GM21576 (cell line): ENCODE data around the gene URM1.
"Not testable (repeated sequence)": the region's sequence is repeated elsewhere in the genome, so short reads cannot be mapped to it uniquely, and the experiment has no call there.

Experiments used
- ATAC-seq: cut with Tn5 transposase; IDR thresholded peaks from one replicate; pipeline ENCODE4 v1.9.1; 2021; ENCODE audit warnings: mild to moderate bottlenecking, moderate library complexity; ENCODE audit not compliant: unreplicated experiment

Gene URM1

DNA sequence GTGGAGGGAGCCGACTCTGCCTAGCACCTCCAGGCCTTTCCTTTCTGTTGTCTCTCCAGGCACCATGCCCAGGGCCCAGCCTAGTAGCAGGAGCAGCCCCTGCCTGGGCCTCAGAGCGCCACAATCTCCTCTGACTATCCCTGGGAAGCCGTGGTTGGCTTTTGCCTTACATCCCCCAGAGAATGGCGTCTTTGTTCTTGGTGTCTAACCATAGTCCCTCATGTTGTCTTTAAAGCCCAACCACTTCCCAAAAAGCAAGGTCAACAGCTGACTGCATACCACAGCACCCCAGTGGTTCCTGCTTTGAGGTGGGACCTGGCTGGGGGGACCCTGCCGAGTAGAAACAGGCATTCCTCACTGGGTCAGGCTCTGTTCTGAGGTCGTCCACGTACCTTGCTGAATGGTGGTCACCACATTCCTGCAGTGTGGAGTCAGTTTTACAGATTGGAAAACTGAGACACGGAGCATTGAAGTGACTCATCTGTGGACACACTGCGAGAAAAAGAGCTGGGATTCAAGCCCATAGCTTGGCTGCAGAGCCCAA, 35.7 kb downstream of the URM1 start:
- no peak for ATAC-seq

DNA sequence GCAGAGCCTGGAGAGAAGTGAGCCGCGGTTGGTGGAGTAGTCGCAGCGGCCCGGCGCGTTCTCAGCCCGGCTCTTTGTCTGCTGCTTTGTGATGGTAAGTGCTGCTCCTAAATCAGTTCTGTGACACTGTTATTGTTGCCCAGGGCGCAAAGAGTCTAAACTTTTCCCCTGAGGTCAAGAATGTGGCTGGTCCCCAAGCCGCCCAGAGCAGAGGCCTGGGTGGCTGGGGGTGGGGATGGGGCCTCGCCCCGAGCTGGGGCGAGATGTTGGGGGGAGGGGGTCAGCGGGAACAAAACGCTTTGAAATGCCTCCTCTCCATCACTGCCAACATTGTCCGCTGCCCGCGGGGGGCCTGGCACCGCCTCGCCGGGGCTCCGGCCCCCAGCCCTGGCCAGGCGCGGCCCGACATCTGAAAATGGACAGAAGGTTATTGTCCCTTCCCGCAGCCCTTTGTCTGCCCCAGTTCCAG, 37.8 kb downstream of the URM1 start:
- ATAC-seq, result no peak

DNA sequence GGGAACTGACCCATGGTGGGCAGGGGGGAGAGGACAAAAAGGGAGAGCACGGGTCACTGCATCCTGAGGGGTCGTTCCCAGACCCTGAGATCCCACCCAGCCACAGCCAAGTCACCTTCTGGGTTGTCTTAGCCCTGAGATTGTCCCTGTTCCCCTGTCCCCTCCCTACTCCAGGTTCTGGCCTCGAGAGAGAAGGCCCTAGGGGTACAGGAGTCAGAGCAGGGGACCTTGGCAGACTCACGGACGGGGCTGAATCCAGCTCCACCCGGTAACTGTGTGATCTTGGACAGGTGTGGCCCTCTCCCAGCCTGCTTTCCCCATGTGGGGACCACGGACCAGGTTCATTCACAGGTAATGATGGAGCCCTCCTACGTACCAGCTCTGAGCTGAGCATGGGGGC, 38.3 kb downstream of the URM1 start:
- ATAC-seq, result no peak

DNA sequence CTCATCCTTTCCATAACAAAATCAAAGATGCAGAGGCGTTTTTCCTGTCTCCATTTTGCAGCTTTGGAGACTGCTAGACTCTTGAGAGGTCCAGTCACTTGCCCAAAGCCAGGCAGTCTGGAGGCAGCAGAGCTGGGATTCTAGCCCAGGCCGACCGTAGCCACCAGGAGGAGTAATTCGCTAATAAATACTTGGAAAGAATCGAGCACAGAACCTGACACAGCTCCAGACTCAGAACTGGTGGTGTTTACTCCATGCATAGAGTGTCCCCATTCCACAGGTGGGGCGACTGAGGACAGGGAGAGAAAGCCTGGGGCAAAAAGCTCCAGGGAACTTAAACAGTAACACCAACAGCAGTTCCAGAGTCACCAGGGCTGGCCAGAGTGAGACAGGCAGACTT, 38.8 kb downstream of the URM1 start:
- no peak for ATAC-seq

DNA sequence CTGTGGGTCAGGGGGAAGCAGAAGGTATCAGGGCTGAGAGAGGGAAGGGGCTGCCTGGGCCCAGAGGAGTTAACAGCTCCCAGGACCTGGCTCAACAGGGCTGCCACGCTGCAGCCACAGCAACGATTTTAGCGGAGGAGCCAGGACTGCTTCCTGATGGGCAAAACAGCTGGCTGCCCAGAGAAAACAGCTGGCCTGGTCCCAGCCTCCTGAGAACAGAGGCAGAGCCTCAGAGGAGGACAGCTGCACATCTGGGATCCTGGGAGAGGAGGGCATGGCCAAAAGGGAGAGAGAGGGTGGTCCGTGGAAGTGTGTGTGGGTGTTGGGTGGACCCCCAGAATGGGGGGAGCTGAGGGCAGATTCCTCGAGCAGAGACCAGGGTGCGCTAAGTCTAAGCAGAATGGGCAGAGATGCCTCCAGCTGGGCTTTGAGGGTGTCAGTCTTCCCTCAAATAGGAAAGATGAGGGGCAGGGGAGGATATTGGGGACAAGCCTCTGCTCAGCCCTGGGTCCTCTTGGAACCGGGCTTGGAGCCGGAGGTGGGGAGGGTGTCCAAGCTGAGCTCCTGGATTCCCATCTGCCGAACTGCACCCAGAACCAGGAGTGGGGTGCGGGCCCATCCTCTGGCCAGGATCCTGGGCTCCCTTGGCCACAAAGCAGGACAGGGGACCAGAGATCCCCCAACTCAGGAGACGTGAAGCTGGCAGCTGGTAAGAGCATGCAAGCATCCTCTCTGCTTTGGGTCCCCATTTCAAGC, 40.4 kb downstream of the URM1 start:
- no peak for ATAC-seq

DNA sequence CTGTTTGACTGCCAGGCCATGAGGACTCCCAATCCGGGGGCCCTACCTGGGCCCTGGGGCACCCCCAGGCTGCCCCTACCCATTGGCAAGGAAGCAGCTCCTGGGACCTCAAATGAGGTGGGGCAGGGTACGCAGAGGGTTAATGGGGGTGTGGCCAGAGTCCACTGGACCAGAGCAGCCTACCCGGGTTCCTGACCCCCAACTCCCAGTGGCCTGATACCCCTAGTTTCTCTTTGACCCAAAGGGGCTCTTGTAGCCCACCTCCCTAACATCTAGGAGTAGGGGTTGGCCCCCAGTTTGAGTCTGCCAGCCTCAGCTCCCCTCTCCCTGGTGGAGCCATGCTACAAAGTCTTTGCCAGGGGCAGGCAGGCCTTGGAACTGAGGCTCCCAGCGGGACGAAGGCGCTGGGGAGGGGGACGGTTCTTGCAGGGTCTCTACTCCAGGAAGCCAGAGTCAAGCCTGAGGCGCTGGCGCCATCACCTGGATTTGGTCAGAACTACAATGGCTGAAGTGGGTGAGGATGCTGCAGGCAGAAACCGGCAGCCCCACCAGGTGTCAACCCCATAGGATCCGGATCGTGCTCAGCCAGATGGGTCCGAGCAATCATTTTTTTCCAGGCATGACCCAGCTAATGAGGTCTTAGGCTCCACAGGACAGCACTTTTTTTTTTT, 41.1 kb downstream of the URM1 start:
- ATAC-seq, result no peak

DNA sequence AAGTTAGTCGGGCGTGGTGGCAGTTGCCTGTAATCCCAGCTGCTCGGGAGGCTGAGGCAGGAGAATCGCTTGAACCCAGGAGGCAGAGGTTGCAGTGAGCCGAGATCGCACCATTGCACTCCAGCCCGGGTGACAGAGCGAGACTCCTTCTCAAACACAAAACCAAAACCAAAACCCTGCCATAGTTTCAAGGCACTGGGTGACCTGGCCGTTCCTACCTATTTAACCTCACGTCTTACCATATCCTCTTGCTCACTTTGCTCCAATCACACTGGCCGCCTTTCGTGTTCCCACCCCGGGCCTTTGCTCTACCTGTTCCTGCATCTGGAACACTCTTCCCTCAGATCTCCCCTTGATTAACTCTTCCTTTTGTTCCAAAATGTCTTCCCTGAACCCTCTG, 42.6 kb downstream of the URM1 start:
- ATAC-seq, result not testable (repeated sequence)

DNA sequence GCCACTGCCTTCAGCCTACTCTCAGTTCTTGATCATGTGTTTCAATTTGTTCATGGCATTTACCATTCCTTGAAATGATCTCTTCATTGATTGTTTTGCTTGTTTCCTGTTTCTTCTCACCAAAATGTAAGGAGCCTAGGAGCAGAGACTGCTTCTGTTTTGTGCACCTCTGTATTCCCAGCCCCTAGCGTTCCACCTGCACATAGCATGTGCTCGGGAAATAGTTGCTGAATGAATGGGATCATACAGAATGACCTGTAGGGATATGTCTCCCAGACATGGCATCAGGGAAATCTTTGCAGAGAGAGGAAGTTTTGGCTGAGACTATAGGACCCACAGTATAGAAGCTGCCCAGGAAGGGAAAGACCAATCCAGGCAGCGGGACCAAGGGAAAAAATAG, 43.3 kb downstream of the URM1 start:
- ATAC-seq, result no peak

DNA sequence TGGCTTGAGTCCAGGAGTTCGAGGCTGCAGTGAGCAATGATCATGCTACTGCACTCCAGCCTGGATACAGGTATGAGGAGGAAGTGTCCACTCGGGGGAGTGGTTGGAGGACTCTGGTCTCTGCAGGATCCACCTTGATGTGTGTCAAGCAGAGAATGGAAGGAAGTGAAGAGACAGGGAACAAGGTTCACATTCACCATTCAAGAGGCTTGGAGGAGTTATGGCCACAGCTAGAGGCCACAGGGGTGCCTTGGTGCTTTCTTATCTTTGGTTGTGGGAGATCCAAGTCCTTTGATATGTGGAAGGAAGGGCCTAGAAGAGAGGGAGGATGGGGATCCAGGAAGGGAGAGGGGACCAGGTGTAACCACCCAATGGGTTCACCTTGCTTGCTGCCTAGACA, 44.1 kb downstream of the URM1 start:
- ATAC-seq, result no peak

DNA sequence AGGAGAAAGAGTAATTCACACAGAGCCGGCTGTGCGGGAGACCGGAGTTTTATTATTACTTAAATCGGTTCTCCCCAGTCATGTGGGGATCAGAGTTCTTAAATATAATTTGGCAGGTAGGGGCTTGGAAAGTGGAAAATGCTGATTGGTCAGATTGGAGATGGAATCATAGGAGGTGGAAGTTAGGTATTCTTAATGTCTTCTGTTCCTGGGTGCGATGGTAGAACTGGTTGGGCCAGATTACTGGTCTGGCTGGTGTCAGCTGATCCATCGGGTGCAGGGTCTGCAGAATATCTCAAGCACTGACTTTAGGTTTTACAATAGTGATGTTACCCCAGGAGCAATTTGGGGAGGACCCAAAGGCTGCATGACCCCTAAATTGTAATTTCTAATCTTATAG, 44.8 kb downstream of the URM1 start:
- no peak for ATAC-seq

DNA sequence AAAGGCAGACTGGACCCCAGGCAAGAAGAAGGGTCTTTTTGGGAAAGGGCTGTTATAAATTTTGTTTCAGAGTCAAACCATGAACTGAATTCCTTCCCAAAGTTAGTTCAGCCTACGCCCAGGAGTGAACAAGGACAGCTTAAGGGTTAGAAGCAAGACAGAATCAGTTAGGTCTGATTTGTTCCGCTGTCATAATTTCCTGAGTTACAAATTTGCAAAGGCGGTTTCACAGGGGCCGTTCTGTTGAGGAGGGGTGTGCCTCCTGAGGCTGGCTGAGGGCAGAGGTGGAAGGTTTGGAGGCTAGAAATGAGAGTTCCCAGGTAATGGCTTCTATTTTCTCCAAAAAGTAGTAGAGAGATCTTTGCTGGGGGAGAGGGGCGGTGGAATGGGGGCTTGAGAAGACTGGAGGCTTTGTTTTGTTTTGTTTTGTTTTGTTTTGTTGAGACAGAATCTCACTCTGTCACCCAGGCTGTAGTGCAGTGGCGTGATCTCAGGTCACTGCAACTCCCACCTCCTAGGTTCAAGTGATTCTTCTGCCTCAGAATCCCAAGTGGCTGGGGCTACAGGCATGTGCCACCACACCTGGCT, 45.4 kb downstream of the URM1 start:
- no peak for ATAC-seq

DNA sequence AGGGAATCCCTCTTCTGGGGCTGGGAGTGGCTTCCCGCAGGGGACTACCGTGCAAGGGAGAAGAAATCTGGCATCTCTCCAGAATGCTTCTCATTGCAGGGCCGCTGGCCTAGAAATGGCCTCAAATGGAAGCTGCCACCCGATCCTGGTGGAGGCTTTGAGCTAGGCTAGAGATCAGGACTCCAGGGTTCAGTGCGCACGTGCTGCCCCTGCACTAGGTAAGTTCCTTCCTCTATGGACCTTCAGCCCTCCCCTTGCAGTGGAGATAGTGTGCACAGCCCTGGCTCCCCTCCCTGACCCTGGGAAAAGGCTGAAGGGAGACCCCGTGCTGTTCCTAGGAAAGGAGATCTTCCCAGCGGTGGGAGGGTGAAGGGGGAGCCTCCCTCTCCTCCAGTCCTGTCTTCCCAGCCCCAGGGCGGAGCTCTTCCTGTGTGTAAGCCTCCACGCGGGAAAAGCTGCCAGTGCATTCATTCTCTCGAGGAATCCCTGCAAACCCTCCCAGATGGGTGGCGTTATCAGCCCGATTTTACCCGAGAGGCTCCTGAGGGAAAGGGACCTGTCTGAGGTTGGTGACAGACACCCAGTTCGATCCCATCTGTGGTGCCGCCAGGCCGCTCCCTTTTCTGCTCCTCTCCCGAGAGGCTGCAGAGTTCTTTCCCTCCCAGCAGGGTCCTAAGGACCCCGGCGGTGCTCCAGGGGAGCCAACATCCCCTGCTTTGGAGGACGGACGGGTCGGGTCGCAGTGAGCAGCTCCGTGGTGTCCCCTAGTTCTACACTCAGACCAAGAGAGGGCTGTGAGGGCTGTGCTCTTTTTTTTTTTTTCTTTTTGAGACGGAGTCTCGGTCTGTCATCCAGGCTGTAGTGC, 48.1 kb downstream of the URM1 start:
- no peak for ATAC-seq

DNA sequence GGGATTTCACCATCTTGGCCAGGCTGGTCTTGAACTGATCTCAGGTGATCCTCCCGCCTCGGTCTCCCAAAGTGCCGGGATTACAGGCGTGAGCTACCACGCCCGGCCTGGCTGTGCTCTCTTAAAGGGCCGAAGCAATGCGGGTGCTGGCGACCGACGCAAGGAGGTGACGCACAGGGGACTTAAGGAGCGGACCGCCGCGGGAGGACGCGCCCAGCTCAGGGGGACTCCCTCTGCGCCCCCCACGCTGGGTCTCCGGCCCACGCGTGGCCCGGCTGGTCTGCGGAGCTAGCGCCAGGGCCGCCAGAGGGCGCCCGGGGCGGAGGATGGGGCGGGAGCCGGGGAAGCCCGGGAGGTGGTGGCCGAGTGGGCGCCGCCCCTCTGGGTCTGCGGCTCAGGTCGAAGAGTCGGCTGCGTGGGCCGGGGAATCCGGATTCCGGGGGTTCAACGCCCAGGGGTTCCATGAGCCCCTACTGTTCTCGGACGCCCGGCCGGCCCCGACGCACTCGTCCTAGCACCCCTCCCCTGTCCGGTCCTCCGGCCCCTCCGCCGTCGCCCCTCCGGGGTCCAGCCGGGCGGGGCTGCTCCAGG, 49.0 kb downstream of the URM1 start:
- ATAC-seq, result peak; percentile 59

DNA sequence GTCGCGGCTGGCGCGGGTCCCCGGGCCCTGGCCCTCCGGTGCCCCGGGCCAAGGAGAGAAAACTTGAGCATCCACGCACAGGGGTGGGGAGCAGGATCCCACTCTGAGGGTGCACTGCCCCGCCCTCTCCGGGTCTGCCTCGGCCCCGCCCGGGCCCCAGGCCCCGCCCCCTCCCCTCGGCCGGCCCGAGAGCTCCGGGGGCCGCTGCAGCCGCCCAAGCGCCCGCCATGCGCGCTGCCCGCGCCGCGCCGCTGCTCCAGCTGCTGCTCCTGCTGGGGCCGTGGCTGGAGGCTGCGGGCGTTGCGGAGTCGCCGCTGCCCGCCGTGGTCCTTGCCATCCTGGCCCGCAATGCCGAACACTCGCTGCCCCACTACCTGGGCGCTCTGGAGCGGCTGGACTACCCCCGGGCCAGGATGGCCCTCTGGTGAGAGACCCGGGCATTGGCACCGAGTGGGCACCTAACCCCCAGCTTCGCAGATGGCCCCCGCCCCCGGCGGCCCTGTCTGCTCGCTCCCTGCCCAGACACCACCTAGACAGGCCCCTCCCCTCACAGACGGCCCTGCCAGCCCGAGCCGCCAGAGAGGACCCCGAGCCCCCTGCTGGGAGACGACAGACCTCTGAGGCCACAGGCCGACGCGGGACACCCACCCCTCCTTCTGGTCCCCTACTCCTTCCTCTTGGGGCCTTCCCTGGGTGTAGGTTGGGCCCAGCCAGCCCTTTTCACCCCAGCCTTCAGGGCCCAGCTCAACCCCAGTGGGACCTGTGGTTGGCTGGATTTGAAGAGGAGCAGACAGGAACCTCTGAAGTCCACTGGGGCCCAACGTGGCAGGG, 49.7 kb downstream of the URM1 start, which contains the start of gene CERCAM:
TSS of gene CERCAM (plus strand) at position 207 of the 831 bp plus-strand sequence. CDS start at position 228, 21 bp downstream.
- peak; percentile 63 for ATAC-seq

DNA sequence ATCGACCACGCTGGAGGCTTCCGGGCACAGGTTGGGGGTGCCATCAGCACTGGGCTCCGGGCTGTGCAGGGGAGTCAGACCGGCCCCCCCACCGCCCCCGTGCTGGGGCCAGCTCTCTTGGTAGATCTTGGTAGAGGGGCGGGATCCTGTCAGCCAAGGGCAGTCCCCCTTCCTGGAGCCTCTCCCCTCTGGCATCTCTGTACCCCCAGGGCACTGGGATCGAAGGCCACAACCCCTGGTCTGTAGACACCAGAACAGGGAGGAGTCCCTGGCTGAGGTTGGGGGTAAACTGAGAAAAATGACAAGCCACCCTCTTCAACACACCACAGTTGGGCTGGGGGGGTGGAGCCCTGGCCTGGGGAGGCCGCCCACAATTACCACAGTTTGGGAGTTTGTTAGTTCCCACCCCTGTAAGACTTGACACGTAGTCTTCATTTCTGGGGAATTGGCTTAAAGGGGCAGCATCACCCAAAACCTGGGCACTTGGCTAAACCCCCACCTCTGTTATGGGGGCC, 50.4 kb downstream of the URM1 start:
- no peak for ATAC-seq

DNA sequence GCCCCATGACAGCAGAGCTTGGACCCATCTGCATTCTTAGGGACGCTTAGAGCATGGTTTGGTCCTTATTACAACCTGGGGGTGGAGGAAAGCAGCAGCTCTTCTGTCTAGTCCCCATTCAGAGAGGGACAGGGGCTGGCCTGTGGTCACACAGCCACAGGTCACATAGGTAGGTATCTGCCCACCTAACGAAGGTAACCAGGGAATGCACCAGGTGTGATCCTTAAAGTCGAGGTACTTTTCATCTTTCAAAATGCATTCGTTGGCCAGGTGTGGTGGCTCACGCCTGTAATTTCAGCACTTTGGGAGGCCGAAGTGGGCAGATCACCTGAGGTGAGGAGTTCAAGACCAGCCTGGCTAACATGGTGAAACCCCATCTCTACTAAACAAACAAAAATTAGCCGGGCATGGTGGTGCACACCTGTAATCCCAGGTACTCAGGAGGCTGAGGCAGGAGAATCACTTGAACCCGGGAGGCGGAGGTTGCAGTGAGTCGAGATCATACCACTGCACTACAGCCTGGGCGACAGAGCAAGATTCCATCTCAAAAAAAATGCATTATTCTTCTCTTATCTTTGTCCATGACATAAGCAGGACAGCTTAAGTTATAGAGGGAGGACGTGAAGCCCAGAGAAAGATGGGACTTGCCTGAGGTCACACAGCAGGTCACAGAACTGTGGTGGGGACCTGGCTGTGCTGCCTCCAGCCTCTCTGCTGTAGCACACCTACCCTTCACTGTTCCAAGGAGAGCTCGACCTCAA, 51.0 kb downstream of the URM1 start:
- ATAC-seq, result not testable (repeated sequence)

DNA sequence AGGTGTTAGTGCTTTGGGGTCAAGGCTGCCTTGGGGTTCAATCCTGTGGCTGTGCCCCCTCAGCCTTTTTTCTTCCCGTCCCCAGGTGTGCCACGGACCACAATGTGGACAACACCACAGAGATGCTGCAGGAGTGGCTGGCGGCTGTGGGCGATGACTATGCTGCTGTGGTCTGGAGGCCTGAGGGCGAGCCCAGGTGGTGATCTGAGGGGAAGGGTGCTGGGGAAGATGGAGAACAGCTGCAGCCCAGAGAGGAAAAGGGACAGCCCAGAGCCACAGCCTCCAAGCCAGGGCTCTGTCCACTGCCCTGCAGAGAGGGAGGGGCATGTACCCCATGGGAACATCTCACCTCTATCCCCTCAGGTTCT, 51.6 kb downstream of the URM1 start:
- no peak for ATAC-seq

DNA sequence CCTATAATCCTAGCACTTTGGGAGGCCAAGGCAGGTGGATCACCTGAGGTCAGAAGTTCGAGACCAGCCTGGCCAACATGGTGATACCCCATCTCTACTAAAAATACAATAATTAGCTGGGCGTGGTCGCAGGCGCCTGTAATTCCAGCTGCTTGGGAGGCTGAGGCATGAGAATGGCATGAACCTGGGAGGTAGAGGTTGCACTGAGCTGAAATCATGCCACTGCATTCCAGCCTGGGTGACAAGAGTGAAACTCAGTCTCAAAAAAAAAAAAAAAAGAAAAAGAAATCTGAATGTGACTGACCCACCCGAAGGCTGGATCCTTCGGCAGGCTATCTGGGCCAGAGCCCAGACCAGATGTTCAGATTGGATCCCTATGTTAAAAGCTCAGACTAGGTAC, 52.2 kb downstream of the URM1 start:
- ATAC-seq, result not testable (repeated sequence)
